ENCODE measurements around the gene SRRM1. TPM values are rescaled to one million over a fixed set of nuclear protein-coding genes. Genes with fewer than 3 reads are reported as not detected.

SRRM1 gene
- total and polyA plus RNA-seq, 11 donors, result 30.3 to 97.0 (median 61.4) TPM

GRCh38 chr1:24688621-24689195 is 45.6 kb downstream of the SRRM1 start:
- WGBS, 4 donors, result 32 to 36% (median 34%) methylated on average over 13 of the region's 13 CpGs

GRCh38 chr1:24691051-24691450 is 47.9 kb downstream of the SRRM1 start:
- 27 to 96% (median 48%) methylated on average over 2 of the region's 2 CpGs for WGBS, 4 donors
- no peak for TF ChIP-seq POLR2A (IDR thresholded peaks at IDR 0.05)
- no peak for TF ChIP-seq CTCF (IDR thresholded peaks at IDR 0.05)
- ATAC-seq, result no peak
- Histone ChIP-seq H3K27ac (no peak overlapping the region), H3K36me3 (no peaks in the 10 kb centered on the region), H3K27me3 (no peaks in the 10 kb centered on the region), H3K4me3 (no peak overlapping the region), H3K9me3 (no peaks in the 10 kb centered on the region), H3K4me1 (peaks cover 14 to 53% (median 37%) of the 10 kb centered on the region in 12 donors)
- intact Hi-C loops (cut with DNase I), result loop anchor here in 2 of 10 donors (5.0 kb wide), 1 partner anchor 56 kb away; the partner anchor contains the start of gene CLIC4 (in 2 of the 2)
- DNase-seq, result no peak

More at GRCh38 chr1:24688621-24689195, 45.6 kb downstream of the SRRM1 start:
- H3K27me3 ChIP-seq, result no peaks in the 10 kb centered on the region
- H3K9me3 ChIP-seq, result no peaks in the 10 kb centered on the region
- H3K4me3 ChIP-seq, result no peak overlapping the region
- no peaks in the 10 kb centered on the region for H3K36me3 ChIP-seq
- peak overlapping the region in 4 of 12 donors; percentile 12 to 51 (median 18) for H3K27ac ChIP-seq
- intact Hi-C loops (cut with DNase I), result loop anchor here (2.0 to 10.0 kb wide), 7 partner anchors 54 to 516 kb away; partner anchors contain the start of gene CLIC4 (in 1 of the 10)
- ATAC-seq, result peak; percentile 86 to 90 (median 89)
- peak; percentile 76 to 82 (median 81) for DNase-seq
- peaks cover 1 to 33% (median 15%) of the 10 kb centered on the region in 12 donors for H3K4me1 ChIP-seq
- no peak for TF ChIP-seq POLR2A (IDR thresholded peaks at IDR 0.05)
- TF ChIP-seq CTCF (IDR thresholded peaks at IDR 0.05), result peak; percentile 80 to 97 (median 90)

GRCh38 chr1:24692351-24692980 is 49.4 kb downstream of the SRRM1 start:
- no peak for DNase-seq
- Histone ChIP-seq H3K9me3 (no peaks in the 10 kb centered on the region), H3K4me3 (no peak overlapping the region), H3K27me3 (no peaks in the 10 kb centered on the region), H3K36me3 (no peaks in the 10 kb centered on the region), H3K27ac (peak overlapping the region in 4 of 12 donors; percentile 2 to 89 (median 80)), H3K4me1 (peaks cover 14 to 57% (median 39%) of the 10 kb centered on the region in 12 donors)
- ATAC-seq, result no peak
- no peak for TF ChIP-seq CTCF (IDR thresholded peaks at IDR 0.05)
- no peak for TF ChIP-seq POLR2A (IDR thresholded peaks at IDR 0.05)
- intact Hi-C loops (cut with DNase I), result loop anchor here in 3 of 10 donors (2.0 to 5.0 kb wide), 2 partner anchors 55 to 136 kb away; partner anchors contain the start of gene CLIC4 (in 2 of the 3)
- 70 to 76% (median 72%) methylated on average over 10 of the region's 10 CpGs for WGBS, 4 donors

GRCh38 chr1:24693827-24694379 is 50.8 kb downstream of the SRRM1 start:
- H3K27me3 ChIP-seq, result no peaks in the 10 kb centered on the region
- intact Hi-C loops (cut with DNase I), result loop anchor here in 8 of 10 donors (2.0 to 5.0 kb wide), 4 partner anchors 51 to 135 kb away; partner anchors contain the start of gene CLIC4 (in 6 of the 8)
- TF ChIP-seq CTCF (IDR thresholded peaks at IDR 0.05) (no peak), POLR2A (IDR thresholded peaks at IDR 0.05) (no peak)
- WGBS, 4 donors, result 22 to 47% (median 26%) methylated on average over 5 of the region's 5 CpGs
- H3K4me1 ChIP-seq, result peaks cover 14 to 56% (median 35%) of the 10 kb centered on the region in 12 donors
- H3K36me3 ChIP-seq, result no peaks in the 10 kb centered on the region
- no peak overlapping the region for H3K4me3 ChIP-seq
- peak overlapping the region in 11 of 12 donors; percentile 56 to 89 (median 74) for H3K27ac ChIP-seq
- DNase-seq, result no peak
- peak in 3 of 4 donors; percentile 7 to 14 (median 11) for ATAC-seq
- no peaks in the 10 kb centered on the region for H3K9me3 ChIP-seq

Measured in heart left ventricle (tissue), 16 donors.